ENCODE data around the gene COMT. TPM values are rescaled to one million over a fixed set of nuclear protein-coding genes. Genes with fewer than 3 reads are reported as not detected.

Gene COMT
- total and polyA plus RNA-seq, 9 of the 15 experiments (the other 6 are each of a cell fraction or from before 2014, with no cell fraction given): 12.5 to 351 (median 155) TPM

DNA sequence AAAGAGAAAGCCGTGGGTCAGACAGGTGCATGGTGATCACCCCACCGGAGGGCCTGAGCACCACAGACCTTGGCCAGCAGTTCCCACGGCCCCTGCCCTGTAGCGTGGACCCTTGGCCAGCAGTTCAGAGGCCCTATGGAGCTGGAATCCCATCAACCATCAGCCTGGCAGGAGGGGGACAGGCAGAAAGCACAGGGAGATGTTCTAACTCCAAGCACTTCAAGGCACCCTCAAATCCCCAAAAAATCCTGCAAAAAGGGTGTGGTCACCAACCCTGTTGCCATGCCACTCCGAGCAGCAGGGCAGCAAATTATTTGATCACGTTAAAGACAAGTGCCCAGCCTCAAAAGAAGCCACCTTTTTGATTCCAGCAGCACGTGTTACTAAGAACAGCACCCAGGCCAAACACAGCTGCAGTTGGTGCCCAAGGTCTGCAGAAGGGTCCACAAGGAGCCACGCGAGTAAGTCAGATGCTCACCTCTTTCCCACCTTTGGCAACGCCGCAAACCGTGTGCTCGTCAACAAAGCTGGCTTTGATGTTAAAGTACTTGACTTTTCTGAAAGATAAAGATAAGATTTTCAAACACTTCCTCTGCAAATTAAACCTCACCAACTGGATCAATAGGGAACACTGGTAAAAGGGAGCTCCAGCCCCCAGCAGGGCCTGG, 26.2 kb upstream of the COMT start:
- WGBS (ENCODE audit: insufficient coverage, low coverage, missing lambda C conversion rate): 73% methylated on average over 13 of the region's 13 CpGs
- DNase-seq (ENCODE audit: extremely low read depth in 1 of 4, low spot score in 3 of 4): no peak
- in situ Hi-C loops (cut with MboI): no loop called here
- no peak for TF ChIP-seq BRF1 (IDR thresholded peaks at IDR 0.05; ENCODE audit: borderline replicate concordance, extremely low read depth, insufficient read length)
- TF ChIP-seq ZNF197 (CRISPR knock-in tag; IDR thresholded peaks at IDR 0.05; ENCODE audit: low read depth): no peak
- TF ChIP-seq TCF7 (IDR thresholded peaks at IDR 0.05; ENCODE audit: borderline replicate concordance): no peak
- TF ChIP-seq, protein P1, sequence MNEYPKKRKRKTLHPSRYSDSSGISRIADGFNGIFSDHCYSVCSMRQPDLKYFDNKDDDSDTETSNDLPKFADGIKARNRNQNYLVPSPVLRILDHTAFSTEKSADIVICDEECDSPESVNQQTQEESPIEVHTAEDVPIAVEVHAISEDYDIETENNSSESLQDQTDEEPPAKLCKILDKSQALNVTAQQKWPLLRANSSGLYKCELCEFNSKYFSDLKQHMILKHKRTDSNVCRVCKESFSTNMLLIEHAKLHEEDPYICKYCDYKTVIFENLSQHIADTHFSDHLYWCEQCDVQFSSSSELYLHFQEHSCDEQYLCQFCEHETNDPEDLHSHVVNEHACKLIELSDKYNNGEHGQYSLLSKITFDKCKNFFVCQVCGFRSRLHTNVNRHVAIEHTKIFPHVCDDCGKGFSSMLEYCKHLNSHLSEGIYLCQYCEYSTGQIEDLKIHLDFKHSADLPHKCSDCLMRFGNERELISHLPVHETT (CRISPR knock-in tag; conservative IDR thresholded peaks at IDR 0.05 in 1 of 2, IDR thresholded peaks at IDR 0.05 in 1 of 2): peak in 1 of 2 experiments; percentile 89; a peak in 1 of 4 replicates
- TF ChIP-seq, protein P2, sequence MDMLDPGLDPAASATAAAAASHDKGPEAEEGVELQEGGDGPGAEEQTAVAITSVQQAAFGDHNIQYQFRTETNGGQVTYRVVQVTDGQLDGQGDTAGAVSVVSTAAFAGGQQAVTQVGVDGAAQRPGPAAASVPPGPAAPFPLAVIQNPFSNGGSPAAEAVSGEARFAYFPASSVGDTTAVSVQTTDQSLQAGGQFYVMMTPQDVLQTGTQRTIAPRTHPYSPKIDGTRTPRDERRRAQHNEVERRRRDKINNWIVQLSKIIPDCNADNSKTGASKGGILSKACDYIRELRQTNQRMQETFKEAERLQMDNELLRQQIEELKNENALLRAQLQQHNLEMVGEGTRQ (CRISPR knock-in tag; IDR thresholded peaks at IDR 0.05): no peak
- TF ChIP-seq RBBP5 (IDR thresholded peaks at IDR 0.05; ENCODE audit: borderline replicate concordance, insufficient read depth, low read length, poor library complexity, severe bottlenecking): peak; percentile 66
- TF ChIP-seq CHCHD3 (CRISPR knock-in tag; IDR thresholded peaks at IDR 0.05): no peak
- TF ChIP-seq, protein P3, sequence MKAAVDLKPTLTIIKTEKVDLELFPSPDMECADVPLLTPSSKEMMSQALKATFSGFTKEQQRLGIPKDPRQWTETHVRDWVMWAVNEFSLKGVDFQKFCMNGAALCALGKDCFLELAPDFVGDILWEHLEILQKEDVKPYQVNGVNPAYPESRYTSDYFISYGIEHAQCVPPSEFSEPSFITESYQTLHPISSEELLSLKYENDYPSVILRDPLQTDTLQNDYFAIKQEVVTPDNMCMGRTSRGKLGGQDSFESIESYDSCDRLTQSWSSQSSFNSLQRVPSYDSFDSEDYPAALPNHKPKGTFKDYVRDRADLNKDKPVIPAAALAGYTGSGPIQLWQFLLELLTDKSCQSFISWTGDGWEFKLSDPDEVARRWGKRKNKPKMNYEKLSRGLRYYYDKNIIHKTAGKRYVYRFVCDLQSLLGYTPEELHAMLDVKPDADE (conservative IDR thresholded peaks at IDR 0.05; ENCODE audit: control insufficient read depth, low read depth, low read length): 0 out of 2 replicates have a peak, but pooled peaks have one; percentile 28
- TF ChIP-seq ZFPM2 (CRISPR knock-in tag; IDR thresholded peaks at IDR 0.05): no peak
- TF ChIP-seq ZBED1 (IDR thresholded peaks at IDR 0.05): no peak
- TF ChIP-seq MCM5 (IDR thresholded peaks at IDR 0.05; ENCODE audit: low read depth): no peak
- no peak for TF ChIP-seq EGR1 (conservative IDR thresholded peaks at IDR 0.05)
- no peak for TF ChIP-seq CCNT2 (IDR thresholded peaks at IDR 0.05; ENCODE audit: borderline replicate concordance, extremely low read depth, insufficient read length, low read depth, low read length)
- no peak for TF ChIP-seq ZNF436 (CRISPR knock-in tag; IDR thresholded peaks at IDR 0.05)
- TF ChIP-seq SETDB1 (IDR thresholded peaks at IDR 0.05; ENCODE audit: low read length): peak; percentile 20
- TF ChIP-seq SPI1 (IDR thresholded peaks at IDR 0.05; ENCODE audit: borderline replicate concordance, low read depth, low read length): no peak
- TF ChIP-seq SRSF7 (optimal IDR thresholded peaks at IDR 0.05; ENCODE audit: low read depth, low read length): no peak
- TF ChIP-seq, protein P4, sequence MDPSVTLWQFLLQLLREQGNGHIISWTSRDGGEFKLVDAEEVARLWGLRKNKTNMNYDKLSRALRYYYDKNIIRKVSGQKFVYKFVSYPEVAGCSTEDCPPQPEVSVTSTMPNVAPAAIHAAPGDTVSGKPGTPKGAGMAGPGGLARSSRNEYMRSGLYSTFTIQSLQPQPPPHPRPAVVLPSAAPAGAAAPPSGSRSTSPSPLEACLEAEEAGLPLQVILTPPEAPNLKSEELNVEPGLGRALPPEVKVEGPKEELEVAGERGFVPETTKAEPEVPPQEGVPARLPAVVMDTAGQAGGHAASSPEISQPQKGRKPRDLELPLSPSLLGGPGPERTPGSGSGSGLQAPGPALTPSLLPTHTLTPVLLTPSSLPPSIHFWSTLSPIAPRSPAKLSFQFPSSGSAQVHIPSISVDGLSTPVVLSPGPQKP (CRISPR knock-in tag; IDR thresholded peaks at IDR 0.05): no peak

More for the DNA sequence above, 26.2 kb upstream of the COMT start:
- no peak for ATAC-seq
- FAIRE-seq: no peak
- ChIA-PET CTCF (ENCODE audit: low intra/inter-chr PET ratio) (no interaction called here), POLR2A (interaction anchor here (0.5 to 1.4 kb wide), 7 partner anchors 11 to 196 kb away, joined by 3 to 7 read pairs (median 4); partner anchors contain the start of gene GP1BB)
- Histone ChIP-seq H3K4me1 (replicated peaks in 1 of 2; ENCODE audit: control insufficient read depth in 2 of 2, insufficient read depth in 2 of 2, low read length in 2 of 2) (peaks cover 0 to 37% of the 10 kb centered on the region in 2 experiments; a peak in 4 of 5 replicates), H3K4me2 (ENCODE audit: insufficient read depth, low read length) (no peak overlapping the region), H3K9me3 (replicated peaks; ENCODE audit: control insufficient read depth, insufficient read depth, low read depth, low read length) (no peaks in the 10 kb centered on the region), H3K36me3 (ENCODE audit: control insufficient read depth, insufficient read depth, low read length) (peaks cover 72% of the 10 kb centered on the region), H2AFZ (ENCODE audit: low read depth, low read length) (no peak overlapping the region), H3K4me3 (no peak overlapping the region), H3K9me1 (ENCODE audit: control insufficient read depth, insufficient read depth, low read length) (no peaks in the 10 kb centered on the region), H3K27ac (ENCODE audit: extremely low read depth, low read depth, low read length) (no peak overlapping the region), H3K79me2 (ENCODE audit: control insufficient read depth, insufficient read depth, low read length) (no peaks in the 10 kb centered on the region), H3K9ac (ENCODE audit: insufficient read depth in 1 of 2, low read depth in 2 of 2, low read length in 2 of 2) (peak overlapping the region in 1 of 2 experiments; percentile 43; a peak in 2 of 4 replicates), H4K20me1 (replicated peaks; ENCODE audit: control insufficient read depth, insufficient read depth, low read length) (no peaks in the 10 kb centered on the region), H3K27me3 (ENCODE audit: control insufficient read depth in 2 of 2, insufficient read depth in 2 of 2, low read length in 2 of 2) (no peaks in the 10 kb centered on the region)
- BruUV-seq (replicated peaks): no TSS peak
- intact Hi-C loops (cut with micrococcal nuclease): no loop called here
